ENCODE results near the gene AOX1. TPM values are rescaled to one million over a fixed set of nuclear protein-coding genes. Genes with fewer than 3 reads are reported as not detected.

Gene AOX1
- polyA plus RNA-seq, 2 donors: 1.9 to 2.8 TPM

- no peaks in the 10 kb centered on the region for H3K9me3 ChIP-seq (ENCODE audit: control insufficient read depth in 2 of 2, insufficient read depth in 1 of 2, low read depth in 1 of 2, low read length in 1 of 2)
- no peaks in the 10 kb centered on the region for H3K27me3 ChIP-seq (ENCODE audit: control insufficient read depth in 1 of 2, insufficient read depth in 2 of 2, low read length in 2 of 2)
- H3K27ac ChIP-seq (ENCODE audit: low read depth in 2 of 2, low read length in 1 of 2): no peak overlapping the region
- 63 to 68% methylated on average over 2 of the region's 2 CpGs for WGBS, 2 donors
- H3K36me3 ChIP-seq (ENCODE audit: control insufficient read depth in 2 of 2, insufficient read depth in 2 of 2, low read length in 1 of 2): no peaks in the 10 kb centered on the region
- H3K4me1 ChIP-seq (ENCODE audit: control insufficient read depth in 2 of 2, insufficient read depth in 2 of 2, low read length in 1 of 2): peaks cover 0 to under 1% of the 10 kb centered on the region in 2 donors
- no peak overlapping the region for H3K4me3 ChIP-seq (ENCODE audit: low read depth in 1 of 2, low read length in 2 of 2)
These were observed 102.4 kb downstream of the AOX1 start for GRCh38 chr2:200687922-200688920.

- H3K4me3 ChIP-seq (ENCODE audit: low read depth in 1 of 2, low read length in 2 of 2): no peak overlapping the region
- H3K27me3 ChIP-seq (ENCODE audit: control insufficient read depth in 1 of 2, insufficient read depth in 2 of 2, low read length in 2 of 2): no peaks in the 10 kb centered on the region
- no peaks in the 10 kb centered on the region for H3K36me3 ChIP-seq (ENCODE audit: control insufficient read depth in 2 of 2, insufficient read depth in 2 of 2, low read length in 1 of 2)
- WGBS, 2 donors: 76% methylated on average over 3 of the region's 3 CpGs
- H3K9me3 ChIP-seq (ENCODE audit: control insufficient read depth in 2 of 2, insufficient read depth in 1 of 2, low read depth in 1 of 2, low read length in 1 of 2): no peaks in the 10 kb centered on the region
- peaks cover 0 to 2% of the 10 kb centered on the region in 2 donors for H3K4me1 ChIP-seq (ENCODE audit: control insufficient read depth in 2 of 2, insufficient read depth in 2 of 2, low read length in 1 of 2)
- no peak overlapping the region for H3K27ac ChIP-seq (ENCODE audit: low read depth in 2 of 2, low read length in 1 of 2)
These were observed 103.3 kb downstream of the AOX1 start for GRCh38 chr2:200689115-200689514.

- H3K9me3 ChIP-seq (ENCODE audit: control insufficient read depth in 2 of 2, insufficient read depth in 1 of 2, low read depth in 1 of 2, low read length in 1 of 2): no peaks in the 10 kb centered on the region
- H3K36me3 ChIP-seq (ENCODE audit: control insufficient read depth in 2 of 2, insufficient read depth in 2 of 2, low read length in 1 of 2): no peaks in the 10 kb centered on the region
- peaks cover 0 to 2% of the 10 kb centered on the region in 2 donors for H3K4me1 ChIP-seq (ENCODE audit: control insufficient read depth in 2 of 2, insufficient read depth in 2 of 2, low read length in 1 of 2)
- H3K27ac ChIP-seq (ENCODE audit: low read depth in 2 of 2, low read length in 1 of 2): no peak overlapping the region
- 92 to 94% methylated on average over 4 of the region's 4 CpGs for WGBS, 2 donors
- H3K4me3 ChIP-seq (ENCODE audit: low read depth in 1 of 2, low read length in 2 of 2): no peak overlapping the region
- H3K27me3 ChIP-seq (ENCODE audit: control insufficient read depth in 1 of 2, insufficient read depth in 2 of 2, low read length in 2 of 2): no peaks in the 10 kb centered on the region
These were observed 108.1 kb downstream of the AOX1 start for GRCh38 chr2:200693836-200694470.

GRCh38 chr2:200695191-200695590 lies 109.4 kb downstream of the AOX1 start:
- H3K27me3 ChIP-seq (ENCODE audit: control insufficient read depth in 1 of 2, insufficient read depth in 2 of 2, low read length in 2 of 2): no peaks in the 10 kb centered on the region
- H3K4me1 ChIP-seq (ENCODE audit: control insufficient read depth in 2 of 2, insufficient read depth in 2 of 2, low read length in 1 of 2): peaks cover 0 to 2% of the 10 kb centered on the region in 2 donors
- H3K36me3 ChIP-seq (ENCODE audit: control insufficient read depth in 2 of 2, insufficient read depth in 2 of 2, low read length in 1 of 2): no peaks in the 10 kb centered on the region
- no peaks in the 10 kb centered on the region for H3K9me3 ChIP-seq (ENCODE audit: control insufficient read depth in 2 of 2, insufficient read depth in 1 of 2, low read depth in 1 of 2, low read length in 1 of 2)
- no peak overlapping the region for H3K4me3 ChIP-seq (ENCODE audit: low read depth in 1 of 2, low read length in 2 of 2)
- H3K27ac ChIP-seq (ENCODE audit: low read depth in 2 of 2, low read length in 1 of 2): no peak overlapping the region
- WGBS, 2 donors: 55 to 63% methylated on average over 4 of the region's 4 CpGs

- WGBS, 2 donors: 82 to 84% methylated on average over 6 of the region's 6 CpGs
- H3K9me3 ChIP-seq (ENCODE audit: control insufficient read depth in 2 of 2, insufficient read depth in 1 of 2, low read depth in 1 of 2, low read length in 1 of 2): no peaks in the 10 kb centered on the region
- H3K27ac ChIP-seq (ENCODE audit: low read depth in 2 of 2, low read length in 1 of 2): no peak overlapping the region
- H3K27me3 ChIP-seq (ENCODE audit: control insufficient read depth in 1 of 2, insufficient read depth in 2 of 2, low read length in 2 of 2): no peaks in the 10 kb centered on the region
- peaks cover 0 to 2% of the 10 kb centered on the region in 2 donors for H3K4me1 ChIP-seq (ENCODE audit: control insufficient read depth in 2 of 2, insufficient read depth in 2 of 2, low read length in 1 of 2)
- no peak overlapping the region for H3K4me3 ChIP-seq (ENCODE audit: low read depth in 1 of 2, low read length in 2 of 2)
- H3K36me3 ChIP-seq (ENCODE audit: control insufficient read depth in 2 of 2, insufficient read depth in 2 of 2, low read length in 1 of 2): no peaks in the 10 kb centered on the region
These were observed 109.8 kb downstream of the AOX1 start for GRCh38 chr2:200695601-200696000.

- H3K36me3 ChIP-seq (ENCODE audit: control insufficient read depth in 2 of 2, insufficient read depth in 2 of 2, low read length in 1 of 2): no peaks in the 10 kb centered on the region
- H3K27me3 ChIP-seq (ENCODE audit: control insufficient read depth in 1 of 2, insufficient read depth in 2 of 2, low read length in 2 of 2): no peaks in the 10 kb centered on the region
- H3K4me3 ChIP-seq (ENCODE audit: low read depth in 1 of 2, low read length in 2 of 2): no peak overlapping the region
- peaks cover 0 to 1% of the 10 kb centered on the region in 2 donors for H3K4me1 ChIP-seq (ENCODE audit: control insufficient read depth in 2 of 2, insufficient read depth in 2 of 2, low read length in 1 of 2)
- no peak overlapping the region for H3K27ac ChIP-seq (ENCODE audit: low read depth in 2 of 2, low read length in 1 of 2)
- no peaks in the 10 kb centered on the region for H3K9me3 ChIP-seq (ENCODE audit: control insufficient read depth in 2 of 2, insufficient read depth in 1 of 2, low read depth in 1 of 2, low read length in 1 of 2)
- 25 to 40% methylated on average over 2 of the region's 2 CpGs for WGBS, 2 donors
These were observed 112.4 kb downstream of the AOX1 start for GRCh38 chr2:200698217-200698616.

GRCh38 chr2:200699310-200699709 lies 113.5 kb downstream of the AOX1 start:
- 24 to 54% methylated on average over 1 of the region's 1 CpG for WGBS, 2 donors
- no peak overlapping the region for H3K27ac ChIP-seq (ENCODE audit: low read depth in 2 of 2, low read length in 1 of 2)
- H3K9me3 ChIP-seq (ENCODE audit: control insufficient read depth in 2 of 2, insufficient read depth in 1 of 2, low read depth in 1 of 2, low read length in 1 of 2): no peaks in the 10 kb centered on the region
- no peaks in the 10 kb centered on the region for H3K27me3 ChIP-seq (ENCODE audit: control insufficient read depth in 1 of 2, insufficient read depth in 2 of 2, low read length in 2 of 2)
- H3K36me3 ChIP-seq (ENCODE audit: control insufficient read depth in 2 of 2, insufficient read depth in 2 of 2, low read length in 1 of 2): no peaks in the 10 kb centered on the region
- H3K4me3 ChIP-seq (ENCODE audit: low read depth in 1 of 2, low read length in 2 of 2): no peak overlapping the region
- no peaks in the 10 kb centered on the region for H3K4me1 ChIP-seq (ENCODE audit: control insufficient read depth in 2 of 2, insufficient read depth in 2 of 2, low read length in 1 of 2)

GRCh38 chr2:200700856-200701255 lies 115.0 kb downstream of the AOX1 start:
- Histone ChIP-seq H3K27ac (ENCODE audit: low read depth in 2 of 2, low read length in 1 of 2) (no peak overlapping the region), H3K27me3 (ENCODE audit: control insufficient read depth in 1 of 2, insufficient read depth in 2 of 2, low read length in 2 of 2) (no peaks in the 10 kb centered on the region), H3K4me1 (ENCODE audit: control insufficient read depth in 2 of 2, insufficient read depth in 2 of 2, low read length in 1 of 2) (no peaks in the 10 kb centered on the region), H3K36me3 (ENCODE audit: control insufficient read depth in 2 of 2, insufficient read depth in 2 of 2, low read length in 1 of 2) (no peaks in the 10 kb centered on the region), H3K9me3 (ENCODE audit: control insufficient read depth in 2 of 2, insufficient read depth in 1 of 2, low read depth in 1 of 2, low read length in 1 of 2) (no peaks in the 10 kb centered on the region), H3K4me3 (ENCODE audit: low read depth in 1 of 2, low read length in 2 of 2) (no peak overlapping the region)
- WGBS, 2 donors: 80 to 83% methylated on average over 2 of the region's 2 CpGs

GRCh38 chr2:200702044-200702443 lies 116.2 kb downstream of the AOX1 start:
- Histone ChIP-seq H3K27ac (ENCODE audit: low read depth in 2 of 2, low read length in 1 of 2) (no peak overlapping the region), H3K4me3 (ENCODE audit: low read depth in 1 of 2, low read length in 2 of 2) (no peak overlapping the region)
- 70 to 80% methylated on average over 1 of the region's 1 CpG for WGBS, 2 donors

More at GRCh38 chr2:200702044-200702443, 116.2 kb downstream of the AOX1 start:
- Histone ChIP-seq H3K27me3 (ENCODE audit: control insufficient read depth in 1 of 2, insufficient read depth in 2 of 2, low read length in 2 of 2) (no peaks in the 10 kb centered on the region), H3K36me3 (ENCODE audit: control insufficient read depth in 2 of 2, insufficient read depth in 2 of 2, low read length in 1 of 2) (no peaks in the 10 kb centered on the region), H3K9me3 (ENCODE audit: control insufficient read depth in 2 of 2, insufficient read depth in 1 of 2, low read depth in 1 of 2, low read length in 1 of 2) (no peaks in the 10 kb centered on the region), H3K4me1 (ENCODE audit: control insufficient read depth in 2 of 2, insufficient read depth in 2 of 2, low read length in 1 of 2) (no peaks in the 10 kb centered on the region)

Data from esophagus (tissue), 2 donors.